HPDE6-E6E7 (cell line): ENCODE results near the gene ADAMTSL3.
"Not testable (repeated sequence)": the region's sequence is repeated elsewhere in the genome, so short reads cannot be mapped to it uniquely, and the experiment has no call there.

ENCODE experiments used
- DNase-seq: peaks from one replicate; pipeline ENCODE4 v3.0.0; 2011; ENCODE audit warnings: missing footprints; ENCODE audit errors: extremely low spot score

Gene ADAMTSL3

DNA sequence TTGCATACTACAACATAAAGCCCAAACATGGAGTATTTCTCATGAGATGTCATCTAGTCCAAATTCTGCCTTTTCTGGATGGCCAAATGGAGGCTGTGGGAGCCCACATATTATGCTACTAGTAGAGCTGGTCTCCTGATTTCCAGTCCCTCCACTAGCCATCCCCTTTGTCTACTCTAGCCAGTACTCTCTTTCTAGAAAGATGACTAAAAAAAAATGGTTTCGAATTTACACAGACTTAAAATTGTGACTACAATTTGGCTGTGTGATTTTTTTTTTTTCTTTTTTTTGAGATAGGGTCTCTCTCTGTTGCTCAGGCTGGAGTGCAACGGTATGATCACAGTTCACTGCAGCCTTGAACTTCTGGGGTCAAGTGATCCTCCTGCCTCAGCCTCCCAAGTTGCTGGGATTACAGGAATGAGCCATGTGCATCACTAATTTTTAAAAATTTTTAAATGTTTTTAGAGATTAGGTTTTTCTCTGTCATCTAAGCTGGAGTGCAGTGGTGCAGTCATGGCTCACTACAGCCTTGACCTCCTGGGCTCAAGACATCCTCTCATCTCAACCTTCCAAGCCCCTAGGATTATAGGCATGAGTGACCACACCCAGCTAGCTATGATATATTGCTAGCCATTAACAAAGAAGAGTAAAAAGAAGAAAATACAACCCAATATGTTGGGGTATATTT, 273.9 kb downstream of the ADAMTSL3 start:
- no peak for DNase-seq

- DNase-seq, result no peak
These were observed 274.4 kb downstream of the ADAMTSL3 start for GRCh38 chr15:83928392-83928734.

GRCh38 chr15:83928878-83929418, 275.0 kb downstream of the ADAMTSL3 start:
- no peak for DNase-seq

- no peak for DNase-seq
These were observed 275.7 kb downstream of the ADAMTSL3 start for GRCh38 chr15:83929619-83930018.

- no peak for DNase-seq
These were observed 276.7 kb downstream of the ADAMTSL3 start for GRCh38 chr15:83930392-83931212.

GRCh38 chr15:83935774-83936173, 281.9 kb downstream of the ADAMTSL3 start:
- no peak for DNase-seq

GRCh38 chr15:83940136-83940535, 286.2 kb downstream of the ADAMTSL3 start:
- no peak for DNase-seq

GRCh38 chr15:83943043-83943442, 289.1 kb downstream of the ADAMTSL3 start:
- no peak for DNase-seq

DNA sequence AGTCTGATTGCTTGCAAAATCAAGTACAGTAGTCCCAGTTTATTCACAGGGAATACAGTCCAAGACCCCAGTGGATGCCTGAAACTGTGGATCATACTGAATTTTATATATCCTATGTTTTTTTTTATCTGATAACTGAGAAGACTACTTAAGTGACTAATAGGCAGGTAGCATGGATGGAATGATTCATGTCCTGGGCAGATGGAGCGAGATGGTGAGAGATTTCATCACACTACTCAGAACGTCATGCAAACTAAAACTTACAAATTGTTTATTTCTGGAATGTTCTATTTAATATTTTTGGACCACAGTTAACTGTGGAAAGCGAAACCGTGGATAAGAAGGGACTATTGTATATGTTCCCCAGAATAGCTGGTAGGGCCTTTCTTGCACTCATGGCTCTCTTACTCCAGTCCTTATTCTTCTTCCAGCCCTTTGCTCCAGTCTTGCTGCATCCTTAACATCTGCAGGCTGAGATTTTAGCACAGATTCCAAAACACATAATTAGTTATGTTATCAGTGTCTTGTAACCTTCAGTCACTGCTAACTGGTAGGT, 290.0 kb downstream of the ADAMTSL3 start:
- peak; percentile 23 for DNase-seq

DNA sequence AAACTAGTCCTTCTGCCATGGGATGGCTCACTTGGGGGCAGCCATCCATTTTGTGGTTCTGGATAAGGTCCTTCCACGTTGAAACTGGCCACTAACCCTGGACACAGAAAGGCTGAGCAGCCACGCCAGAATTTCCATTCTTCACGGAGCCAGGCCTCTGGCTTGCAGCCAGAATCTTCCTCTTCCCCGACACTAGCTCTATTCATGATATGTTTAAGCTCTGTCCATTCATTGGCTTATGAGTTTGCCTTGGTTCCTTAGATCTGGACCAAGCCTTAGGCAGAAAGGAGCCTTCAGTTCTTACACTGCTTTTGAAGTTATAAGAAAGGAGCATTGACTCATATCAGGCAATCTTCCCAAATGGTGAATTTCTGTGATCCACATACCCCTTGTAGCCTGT, 293.2 kb downstream of the ADAMTSL3 start:
- no peak for DNase-seq

- DNase-seq, result no peak
These were observed 300.6 kb downstream of the ADAMTSL3 start for GRCh38 chr15:83954506-83954905.

GRCh38 chr15:83955806-83956265, 301.9 kb downstream of the ADAMTSL3 start:
- no peak for DNase-seq

DNA sequence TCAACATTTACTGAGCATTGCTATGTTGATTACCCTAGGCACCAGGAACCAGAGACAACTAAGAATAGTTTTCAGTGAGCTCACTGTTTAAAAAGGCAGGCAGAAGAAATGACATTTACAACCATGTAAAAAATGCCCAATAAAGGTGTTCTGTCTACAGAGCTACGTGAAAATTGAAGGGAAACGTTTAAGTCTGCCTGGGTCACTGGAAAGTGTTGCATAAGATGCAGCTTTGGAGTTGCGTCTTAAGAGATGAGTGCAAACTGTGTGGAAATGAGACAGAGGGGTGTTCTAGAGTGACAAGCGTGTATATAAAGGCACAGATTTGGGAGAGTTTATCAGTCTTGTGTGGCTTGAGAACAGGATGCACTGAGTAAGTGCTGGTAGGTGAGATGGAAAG, 303.0 kb downstream of the ADAMTSL3 start:
- DNase-seq, result no peak

- no peak for DNase-seq
These were observed 305.6 kb downstream of the ADAMTSL3 start for GRCh38 chr15:83959477-83959876.

DNA sequence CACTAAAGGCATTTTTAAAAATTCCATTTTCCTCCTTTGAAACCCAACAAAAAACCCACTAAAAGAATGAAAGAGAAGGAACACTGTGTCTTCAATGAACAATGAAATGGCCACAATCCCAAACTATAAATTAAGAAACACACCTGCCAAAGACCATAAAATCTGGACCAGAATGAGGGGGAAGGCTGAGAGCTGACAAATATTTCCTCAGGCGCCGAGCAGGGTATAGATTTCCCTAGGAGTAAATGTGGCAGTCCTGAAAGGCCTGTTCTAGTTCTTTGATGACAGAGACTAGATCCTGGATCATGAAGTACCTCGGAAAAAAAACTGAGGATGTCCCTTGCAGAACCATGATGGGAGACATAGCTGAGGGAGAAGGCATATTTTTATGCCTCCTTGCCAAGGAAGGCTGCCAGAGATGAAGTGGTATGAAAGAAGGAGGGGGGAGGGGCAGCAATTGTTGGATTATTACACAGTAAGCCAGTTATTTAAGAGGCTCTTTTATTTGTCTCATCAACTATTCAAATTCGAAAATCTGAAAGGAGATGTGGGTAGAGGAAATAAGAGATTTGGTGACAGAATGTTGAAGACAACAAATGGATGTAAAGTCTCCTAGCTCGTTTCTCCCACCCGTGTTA, 306.4 kb downstream of the ADAMTSL3 start:
- no peak for DNase-seq

GRCh38 chr15:83961311-83961710, 307.4 kb downstream of the ADAMTSL3 start:
- no peak for DNase-seq

- DNase-seq, result not testable (repeated sequence)
These were observed 311.0 kb downstream of the ADAMTSL3 start for GRCh38 chr15:83964967-83965366.

GRCh38 chr15:83970295-83970890, 316.5 kb downstream of the ADAMTSL3 start:
- DNase-seq, result no peak

- DNase-seq, result no peak
These were observed 318.1 kb downstream of the ADAMTSL3 start for GRCh38 chr15:83971992-83972391.

DNA sequence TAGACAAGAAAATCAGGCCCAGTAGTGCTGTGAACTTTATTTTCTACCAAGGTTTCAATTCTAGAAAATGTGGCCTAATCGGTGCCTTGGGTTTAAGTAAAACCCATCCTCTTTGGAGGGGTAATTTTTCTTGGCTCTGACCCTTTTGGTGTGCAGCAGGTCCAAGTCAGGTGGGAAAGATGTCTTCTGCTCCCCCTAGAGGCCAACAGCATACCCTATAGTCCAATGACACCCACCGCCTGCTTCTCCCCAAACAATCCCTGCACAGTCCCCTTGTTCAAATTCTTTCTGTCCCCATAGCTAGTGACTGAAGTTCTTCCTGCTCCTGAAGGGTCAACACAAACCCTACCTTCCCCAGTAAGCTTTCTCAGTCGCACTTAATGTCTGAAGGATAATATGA, 319.9 kb downstream of the ADAMTSL3 start:
- no peak for DNase-seq

GRCh38 chr15:83977992-83978391, 324.1 kb downstream of the ADAMTSL3 start:
- DNase-seq, result no peak

DNA sequence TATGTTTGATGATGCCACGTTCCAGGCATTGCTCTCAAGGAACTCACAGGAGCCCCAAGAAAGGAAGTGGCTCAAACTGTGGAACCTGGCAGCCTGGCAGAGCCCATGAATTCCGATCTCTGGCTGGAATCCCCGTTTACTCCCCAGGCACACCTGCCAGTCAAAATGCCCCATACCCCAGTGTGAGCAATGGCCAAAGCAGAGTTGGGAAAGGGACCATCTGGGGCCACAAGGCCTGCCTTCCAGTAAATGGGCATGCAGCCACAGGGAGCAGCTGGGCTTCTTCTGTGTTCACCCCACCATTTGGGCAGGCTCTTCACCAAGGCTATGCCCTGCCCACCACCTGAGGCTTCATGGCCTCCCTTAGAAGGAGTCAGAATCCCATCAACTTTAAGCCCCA, 324.7 kb downstream of the ADAMTSL3 start:
- no peak for DNase-seq
